Measurements from ENCODE around the gene ETV7. TPM values are rescaled to one million over a fixed set of nuclear protein-coding genes. Genes with fewer than 3 reads are reported as not detected.

Gene ETV7
- total and polyA plus RNA-seq, 8 donors, result 0.16 to 4.6 (median 1.1) TPM

GRCh38 chr6:36402481-36402880 lies 15.0 kb upstream of the ETV7 start:
- 75 to 88% methylated on average over 3 of the region's 3 CpGs for WGBS, 2 donors
- no peak for DNase-seq
- FAIRE-seq, result no peak

GRCh38 chr6:36399970-36400369 lies 12.5 kb upstream of the ETV7 start:
- ATAC-seq (no peak), FAIRE-seq (no peak), DNase-seq (no peak)
- Histone ChIP-seq H3K9me3 (no peaks in the 10 kb centered on the region), H3K4me3 (no peak overlapping the region), H3K36me3 (no peaks in the 10 kb centered on the region), H3K4me1 (no peaks in the 10 kb centered on the region), H3K27ac (no peak overlapping the region), H3K27me3 (no peaks in the 10 kb centered on the region)
- TF ChIP-seq CTCF (IDR thresholded peaks at IDR 0.05), result no peak
- intact Hi-C loops (cut with DNase I), result no loop called here
- WGBS, 2 donors, result 59 to 67% methylated on average over 1 of the region's 1 CpG

More at GRCh38 chr6:36402481-36402880, 15.0 kb upstream of the ETV7 start:
- no peak for TF ChIP-seq CTCF (IDR thresholded peaks at IDR 0.05)
- Histone ChIP-seq H3K4me1 (no peaks in the 10 kb centered on the region), H3K27me3 (no peaks in the 10 kb centered on the region), H3K36me3 (no peaks in the 10 kb centered on the region), H3K9me3 (no peaks in the 10 kb centered on the region), H3K27ac (no peak overlapping the region), H3K4me3 (no peak overlapping the region)
- ATAC-seq, result no peak
- intact Hi-C loops (cut with DNase I), result no loop called here

GRCh38 chr6:36392621-36393020 lies 5.2 kb upstream of the ETV7 start:
- DNase-seq, result no peak
- whole genome bisulfite sequencing, 2 donors, result 93% methylated on average over 5 of the region's 5 CpGs
- H3K4me3 ChIP-seq, result no peak overlapping the region
- FAIRE-seq, result no peak
- no peak for TF ChIP-seq CTCF (IDR thresholded peaks at IDR 0.05)
- no peaks in the 10 kb centered on the region for H3K4me1 ChIP-seq
- no peaks in the 10 kb centered on the region for H3K36me3 ChIP-seq
- H3K27ac ChIP-seq, result no peak overlapping the region
- intact Hi-C loops (cut with DNase I), result no loop called here
- no peaks in the 10 kb centered on the region for H3K9me3 ChIP-seq
- no peaks in the 10 kb centered on the region for H3K27me3 ChIP-seq
- no peak for ATAC-seq

GRCh38 chr6:36389353-36389752 lies 1.9 kb upstream of the ETV7 start:
- ATAC-seq (no peak), FAIRE-seq (no peak)
- no peaks in the 10 kb centered on the region for H3K9me3 ChIP-seq

More at GRCh38 chr6:36389353-36389752, 1.9 kb upstream of the ETV7 start:
- no peaks in the 10 kb centered on the region for H3K27me3 ChIP-seq
- no peak overlapping the region for H3K4me3 ChIP-seq
- no peak for TF ChIP-seq CTCF (IDR thresholded peaks at IDR 0.05)
- no peaks in the 10 kb centered on the region for H3K36me3 ChIP-seq
- intact Hi-C loops (cut with DNase I), result no loop called here
- H3K4me1 ChIP-seq, result no peaks in the 10 kb centered on the region
- H3K27ac ChIP-seq, result no peak overlapping the region
- no peak for DNase-seq

All from pancreas (tissue), 10 donors.